Measurements from ENCODE around the gene ZFYVE21.
A peak's percentile ranks its signal among the peaks of the same experiment; 100 is the strongest.
"Not testable (repeated sequence)": the region's sequence is repeated elsewhere in the genome, so short reads cannot be mapped to it uniquely, and the experiment has no call there.

The ZFYVE21 gene

GRCh38 chr14:103687712-103688111, 27.9 kb upstream of the ZFYVE21 start:
- DNase-seq = no peak
- Mint-ChIP-seq H3K9me3 (no peaks in the 10 kb centered on the region), H3K4me1 (peaks cover 5% of the 10 kb centered on the region), H3K27ac (no peak overlapping the region), H3K4me3 (no peak overlapping the region), H3K27me3 (no peaks in the 10 kb centered on the region)
- ATAC-seq = no peak

GRCh38 chr14:103688441-103688840, 27.2 kb upstream of the ZFYVE21 start:
- DNase-seq = no peak
- no peak for ATAC-seq
- Mint-ChIP-seq H3K27ac (peak overlapping the region in 1 of 2 donors; percentile 83), H3K4me1 (peaks cover 5% of the 10 kb centered on the region), H3K27me3 (no peaks in the 10 kb centered on the region), H3K9me3 (no peaks in the 10 kb centered on the region), H3K4me3 (no peak overlapping the region)

GRCh38 chr14:103688906-103689902, 26.4 kb upstream of the ZFYVE21 start:
- Mint-ChIP-seq H3K27ac (peak overlapping the region in 1 of 2 donors; percentile 71), H3K9me3 (no peaks in the 10 kb centered on the region), H3K27me3 (no peaks in the 10 kb centered on the region), H3K4me3 (no peak overlapping the region), H3K4me1 (peaks cover 5% of the 10 kb centered on the region)
- ATAC-seq = no peak
- DNase-seq = no peak

- ATAC-seq (no peak), DNase-seq (no peak)
- H3K4me3 Mint-ChIP-seq = no peak overlapping the region
- H3K9me3 Mint-ChIP-seq = no peaks in the 10 kb centered on the region
- no peak overlapping the region for H3K27ac Mint-ChIP-seq
- H3K4me1 Mint-ChIP-seq = peaks cover 7% of the 10 kb centered on the region
- H3K27me3 Mint-ChIP-seq = no peaks in the 10 kb centered on the region
Measured at GRCh38 chr14:103690332-103690731, 25.3 kb upstream of the ZFYVE21 start.

- H3K9me3 Mint-ChIP-seq, H3K27me3 Mint-ChIP-seq, H3K4me3 Mint-ChIP-seq, DNase-seq, ATAC-seq: not testable (repeated sequence)
- Mint-ChIP-seq H3K4me1 (peaks cover 17% of the 10 kb centered on the region), H3K27ac (peak overlapping the region in 1 of 2 donors; percentile 67)
Measured at GRCh38 chr14:103691655-103692054, 24.0 kb upstream of the ZFYVE21 start.

- H3K27me3 Mint-ChIP-seq = no peaks in the 10 kb centered on the region
- peak overlapping the region in 1 of 2 donors; percentile 74 for H3K27ac Mint-ChIP-seq
- no peak for ATAC-seq
- no peak for DNase-seq
- no peaks in the 10 kb centered on the region for H3K9me3 Mint-ChIP-seq
- H3K4me1 Mint-ChIP-seq = peaks cover 17% of the 10 kb centered on the region
- H3K4me3 Mint-ChIP-seq = no peak overlapping the region
Measured at GRCh38 chr14:103692159-103692558, 23.5 kb upstream of the ZFYVE21 start.

GRCh38 chr14:103692871-103693270, 22.7 kb upstream of the ZFYVE21 start:
- no peaks in the 10 kb centered on the region for H3K27me3 Mint-ChIP-seq
- H3K4me3 Mint-ChIP-seq = no peak overlapping the region
- ATAC-seq = no peak
- peaks cover 17% of the 10 kb centered on the region for H3K4me1 Mint-ChIP-seq
- no peak for DNase-seq
- H3K27ac Mint-ChIP-seq = no peak overlapping the region
- no peaks in the 10 kb centered on the region for H3K9me3 Mint-ChIP-seq

- ATAC-seq (no peak), DNase-seq (no peak)
- H3K9me3 Mint-ChIP-seq = no peaks in the 10 kb centered on the region
- no peak overlapping the region for H3K27ac Mint-ChIP-seq
- peaks cover 17% of the 10 kb centered on the region for H3K4me1 Mint-ChIP-seq
- H3K27me3 Mint-ChIP-seq = no peaks in the 10 kb centered on the region
- H3K4me3 Mint-ChIP-seq = no peak overlapping the region
Measured at GRCh38 chr14:103693515-103693914, 22.1 kb upstream of the ZFYVE21 start.

GRCh38 chr14:103694572-103695026, 21.0 kb upstream of the ZFYVE21 start:
- Mint-ChIP-seq H3K4me3 (no peak overlapping the region), H3K27me3 (no peaks in the 10 kb centered on the region), H3K27ac (peak overlapping the region in 1 of 2 donors; percentile 34), H3K9me3 (no peaks in the 10 kb centered on the region), H3K4me1 (peaks cover 14% of the 10 kb centered on the region)
- ATAC-seq (no peak), DNase-seq (no peak)

GRCh38 chr14:103695296-103696069, 20.1 kb upstream of the ZFYVE21 start:
- Mint-ChIP-seq H3K27ac (peak overlapping the region in 1 of 2 donors; percentile 72), H3K4me1 (peaks cover 17% of the 10 kb centered on the region), H3K27me3 (no peaks in the 10 kb centered on the region), H3K4me3 (no peak overlapping the region), H3K9me3 (no peaks in the 10 kb centered on the region)
- no peak for ATAC-seq
- DNase-seq = no peak

GRCh38 chr14:103696070-103696402, 19.6 kb upstream of the ZFYVE21 start:
- DNase-seq = no peak
- Mint-ChIP-seq H3K4me1 (peaks cover 17% of the 10 kb centered on the region), H3K9me3 (no peaks in the 10 kb centered on the region), H3K27me3 (no peaks in the 10 kb centered on the region), H3K27ac (no peak overlapping the region), H3K4me3 (no peak overlapping the region)
- no peak for ATAC-seq

- no peak overlapping the region for H3K4me3 Mint-ChIP-seq
- no peaks in the 10 kb centered on the region for H3K9me3 Mint-ChIP-seq
- DNase-seq = no peak
- ATAC-seq = no peak
- H3K27ac Mint-ChIP-seq = no peak overlapping the region
- no peaks in the 10 kb centered on the region for H3K27me3 Mint-ChIP-seq
- H3K4me1 Mint-ChIP-seq = peaks cover 17% of the 10 kb centered on the region
Measured at GRCh38 chr14:103696466-103697071, 19.0 kb upstream of the ZFYVE21 start.

- ATAC-seq (no peak), DNase-seq (no peak)
- no peak overlapping the region for H3K4me3 Mint-ChIP-seq
- H3K4me1 Mint-ChIP-seq = peaks cover 17% of the 10 kb centered on the region
- H3K9me3 Mint-ChIP-seq = no peaks in the 10 kb centered on the region
- H3K27me3 Mint-ChIP-seq = no peaks in the 10 kb centered on the region
- peak overlapping the region in 1 of 2 donors; percentile 19 for H3K27ac Mint-ChIP-seq
Measured at GRCh38 chr14:103697206-103697602, 18.4 kb upstream of the ZFYVE21 start.

GRCh38 chr14:103697603-103698379, 17.8 kb upstream of the ZFYVE21 start:
- Mint-ChIP-seq H3K27me3 (no peaks in the 10 kb centered on the region), H3K4me3 (no peak overlapping the region), H3K9me3 (no peaks in the 10 kb centered on the region), H3K4me1 (peaks cover 17% of the 10 kb centered on the region), H3K27ac (peak overlapping the region in 1 of 2 donors; percentile 87)
- ATAC-seq (peak; percentile 21), DNase-seq (no peak)
